C4-2B (cell line): ENCODE data around the gene DAPK1.

Experiments used
- CTCF ChIP-seq: fragments of 450-650 bp; conservative IDR thresholded peaks from 2 replicates; pipeline ENCODE4 v1.5.1; 2017; ENCODE audit warnings: mild to moderate bottlenecking
- ZFX ChIP-seq: fragments of 450-650 bp; IDR thresholded peaks from 2 replicates; pipeline ENCODE4 v1.6.1; 2017

DNA sequence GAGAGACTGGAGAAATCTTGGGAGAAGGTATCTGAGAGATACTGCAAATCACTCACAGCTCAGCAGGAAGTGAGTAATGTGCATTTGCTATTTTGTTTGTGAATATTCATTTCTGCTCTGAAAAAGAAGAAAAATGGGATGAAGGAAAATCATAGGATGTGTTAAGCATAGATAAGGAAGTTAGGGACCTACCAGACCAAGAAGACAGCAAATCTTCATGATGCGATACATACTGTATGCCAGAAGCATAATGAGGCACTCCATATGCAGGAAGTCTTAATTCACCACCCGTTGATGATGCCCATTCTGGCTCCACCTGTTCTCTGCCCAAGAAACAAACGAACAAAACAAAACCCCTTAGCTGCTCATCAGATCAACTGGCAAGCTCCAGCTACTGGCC is 6.1 kb upstream of the DAPK1 start:
- no peak for TF ChIP-seq ZFX
- no peak for TF ChIP-seq CTCF
